ENCODE data around the gene ZCWPW1. TPM values are rescaled to one million over a fixed set of nuclear protein-coding genes. Genes with fewer than 3 reads are reported as not detected.

ZCWPW1 gene
- total and polyA plus RNA-seq, 2 experiments from 2014 or later, result 7.9 to 13.0 TPM

DNA sequence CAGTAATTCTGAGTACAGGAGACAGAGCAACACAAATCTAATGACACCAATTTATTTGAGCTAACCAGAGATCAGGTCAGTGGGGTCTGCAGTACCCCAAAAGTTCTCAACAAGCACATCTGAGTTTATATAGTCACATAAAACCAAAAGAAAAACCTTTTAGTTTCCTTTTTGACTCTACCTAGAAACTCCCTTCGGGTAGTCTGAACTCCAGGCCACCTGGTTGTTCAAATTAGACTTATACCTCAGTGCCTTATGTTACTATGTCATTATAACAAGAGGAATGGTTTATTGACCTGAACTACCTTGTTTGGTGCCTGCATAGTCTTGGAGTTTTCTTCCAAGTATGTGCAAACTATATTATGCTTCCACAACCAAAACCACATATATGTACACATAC, 14.6 kb downstream of the ZCWPW1 start:
- Histone ChIP-seq H3K4me3 (no peak overlapping the region), H3K36me3 (no peaks in the 10 kb centered on the region), H3K27ac (no peak overlapping the region), H3K9me3 (ENCODE audit: low read depth) (no peaks in the 10 kb centered on the region), H3K4me1 (ENCODE audit: low read depth) (no peaks in the 10 kb centered on the region), H3K27me3 (peaks cover 8% of the 10 kb centered on the region)
- TF ChIP-seq CTCF (IDR thresholded peaks at IDR 0.05; ENCODE audit: low read depth, low read length), result no peak
- DNase-seq (ENCODE audit: low read depth in 1 of 2, low spot score in 1 of 2), result no peak

GRCh38 chr7:100413346-100413745, 15.2 kb downstream of the ZCWPW1 start:
- no peak for DNase-seq (ENCODE audit: low read depth in 1 of 2, low spot score in 1 of 2)
- Histone ChIP-seq H3K4me3 (no peak overlapping the region), H3K27me3 (peaks cover 8% of the 10 kb centered on the region), H3K9me3 (ENCODE audit: low read depth) (no peaks in the 10 kb centered on the region), H3K36me3 (no peaks in the 10 kb centered on the region), H3K27ac (no peak overlapping the region), H3K4me1 (ENCODE audit: low read depth) (no peaks in the 10 kb centered on the region)
- TF ChIP-seq CTCF (IDR thresholded peaks at IDR 0.05; ENCODE audit: low read depth, low read length), result no peak

DNA sequence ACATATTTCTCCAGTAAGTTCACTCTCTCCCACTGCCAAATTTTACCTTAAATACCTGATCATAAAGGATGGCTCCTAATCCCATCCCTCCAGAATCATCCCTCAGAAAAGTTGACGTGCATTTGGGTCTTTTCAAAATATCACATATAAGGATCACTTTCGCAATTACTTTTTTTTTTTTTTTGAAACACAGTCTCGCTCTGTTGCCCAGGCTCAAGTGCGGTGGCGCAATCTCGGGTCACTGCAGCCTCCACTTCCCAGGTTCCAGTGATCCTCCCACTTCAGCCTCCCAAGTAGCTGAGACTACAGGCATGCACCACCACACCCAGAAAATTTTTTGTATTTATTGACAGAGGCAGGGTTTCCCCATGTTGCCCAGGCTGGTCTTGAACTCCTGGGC, 17.4 kb downstream of the ZCWPW1 start:
- Histone ChIP-seq H3K4me1 (ENCODE audit: low read depth) (no peaks in the 10 kb centered on the region), H3K4me3 (no peak overlapping the region), H3K27me3 (peaks cover 8% of the 10 kb centered on the region), H3K27ac (no peak overlapping the region), H3K9me3 (ENCODE audit: low read depth) (no peaks in the 10 kb centered on the region), H3K36me3 (no peaks in the 10 kb centered on the region)
- no peak for DNase-seq (ENCODE audit: low read depth in 1 of 2, low spot score in 1 of 2)
- no peak for TF ChIP-seq CTCF (IDR thresholded peaks at IDR 0.05; ENCODE audit: low read depth, low read length)

DNA sequence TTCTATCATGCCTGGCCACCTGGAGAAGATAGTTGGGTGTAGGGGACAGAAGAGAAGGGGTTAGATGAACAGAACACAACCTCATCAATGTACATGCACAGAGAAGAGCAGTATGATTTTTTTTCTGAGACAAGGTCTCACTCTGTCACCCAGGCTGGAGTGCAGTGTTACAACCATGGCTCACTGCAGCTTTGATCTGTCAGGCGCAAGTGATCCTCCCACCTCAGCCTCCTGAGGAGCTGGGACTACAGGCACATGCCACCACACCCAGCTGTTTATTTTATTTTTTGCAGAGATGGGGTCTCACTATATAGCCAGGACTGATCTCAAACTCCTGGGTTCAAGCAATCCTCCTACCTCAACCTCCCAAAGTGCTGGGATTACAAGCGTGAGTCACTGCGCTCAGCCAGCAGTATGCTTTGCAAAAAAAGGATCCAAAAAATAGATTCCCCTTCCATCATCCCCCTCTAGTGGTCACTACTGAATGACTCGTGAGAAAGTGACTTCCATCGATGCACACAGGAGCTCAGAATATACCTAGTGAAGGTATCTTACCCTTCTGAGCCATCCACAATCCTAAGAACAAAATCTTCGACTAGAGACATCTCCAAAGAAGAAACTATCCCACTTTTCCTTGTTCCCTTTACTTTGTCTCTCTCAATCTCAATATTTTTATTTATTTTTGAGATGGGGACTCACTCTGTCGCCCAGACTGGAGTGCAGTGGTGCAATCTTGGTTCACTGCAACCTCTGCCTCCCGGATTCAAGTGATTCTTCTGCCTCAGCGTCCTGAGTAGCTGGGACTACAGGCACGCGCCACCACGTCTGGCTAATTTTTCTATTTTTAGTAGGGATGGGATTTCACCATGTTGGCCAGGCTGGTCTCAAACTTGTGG, 21.0 kb downstream of the ZCWPW1 start:
- Histone ChIP-seq H3K27ac (no peak overlapping the region), H3K4me3 (no peak overlapping the region), H3K4me1 (ENCODE audit: low read depth) (no peaks in the 10 kb centered on the region), H3K27me3 (peaks cover 8% of the 10 kb centered on the region), H3K9me3 (ENCODE audit: low read depth) (no peaks in the 10 kb centered on the region), H3K36me3 (peaks cover 6% of the 10 kb centered on the region)
- TF ChIP-seq CTCF (IDR thresholded peaks at IDR 0.05; ENCODE audit: low read depth, low read length), result peak; percentile 75
- DNase-seq (ENCODE audit: low read depth in 1 of 2, low spot score in 1 of 2), result peak; percentile 68 to 84

DNA sequence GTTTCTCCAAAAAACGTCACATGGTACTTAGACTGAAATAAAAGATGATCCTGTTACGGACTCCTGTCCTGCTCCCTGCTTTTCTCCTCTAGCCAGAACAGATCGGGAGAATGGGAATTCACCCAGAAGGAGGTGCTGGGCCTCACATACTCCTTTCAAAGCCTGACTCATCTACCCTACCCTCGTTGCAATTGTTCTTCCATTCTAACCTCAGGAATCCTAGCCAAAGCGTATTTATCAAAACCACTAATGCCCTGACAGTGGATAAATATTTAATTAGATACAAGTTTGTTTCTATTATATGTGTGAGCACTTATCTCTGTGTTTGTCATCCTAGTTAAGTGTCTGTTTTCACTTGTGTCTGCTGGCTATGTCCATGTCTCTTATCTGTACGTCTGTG, 21.7 kb downstream of the ZCWPW1 start:
- H3K9me3 ChIP-seq (ENCODE audit: low read depth), result no peaks in the 10 kb centered on the region
- H3K27me3 ChIP-seq, result peaks cover 8% of the 10 kb centered on the region
- H3K36me3 ChIP-seq, result peaks cover 6% of the 10 kb centered on the region
- H3K4me3 ChIP-seq, result no peak overlapping the region
- no peak overlapping the region for H3K27ac ChIP-seq
- no peaks in the 10 kb centered on the region for H3K4me1 ChIP-seq (ENCODE audit: low read depth)
- TF ChIP-seq CTCF (IDR thresholded peaks at IDR 0.05; ENCODE audit: low read depth, low read length), result peak; percentile 20
- peak in 1 of 2 donors; percentile 69 for DNase-seq (ENCODE audit: low read depth in 1 of 2, low spot score in 1 of 2)
